ENCODE results near the gene OR8U1.

The OR8U1 gene

GRCh38 chr11:56412396-56412795, 37.0 kb downstream of the OR8U1 start, which contains the start of gene OR5AL1:
Gene OR5AL1, plus strand, starts transcription at chr11:56412696.
- H3K18ac ChIP-seq (ENCODE audit: low read depth in 1 of 2, low read length in 2 of 2) = no peak within 1 kb of the TSS
- no peak within 1 kb of the TSS for H3K4me2 ChIP-seq (ENCODE audit: low read length, poor library complexity, severe bottlenecking)
- no peak within 1 kb of the TSS for H2AFZ ChIP-seq (ENCODE audit: low read depth, low read length)
- H3K9me3 ChIP-seq (ENCODE audit: control insufficient read depth, low read length) = peaks cover 3% of the 10 kb centered on the region
- no peak within 1 kb of the TSS for H3K14ac ChIP-seq (ENCODE audit: low read length in 2 of 2)
- no peak within 1 kb of the TSS for H3K27ac ChIP-seq (ENCODE audit: low read length, poor library complexity, severe bottlenecking)
- no peak within 1 kb of the TSS for H4K91ac ChIP-seq (ENCODE audit: low read length)
- H3K27me3 ChIP-seq (ENCODE audit: control insufficient read depth in 1 of 2, insufficient read depth in 1 of 2, low read length in 2 of 2) = no peaks in the 10 kb centered on the region
- no peak for DNase-seq
- H3K9ac ChIP-seq (ENCODE audit: low read length) = no peak within 1 kb of the TSS
- no peak within 1 kb of the TSS for H2AK5ac ChIP-seq (ENCODE audit: low read length, severe bottlenecking)
- no peak within 1 kb of the TSS for H2BK15ac ChIP-seq (ENCODE audit: low read depth, poor library complexity, severe bottlenecking)
- no peak within 1 kb of the TSS for H2BK120ac ChIP-seq (ENCODE audit: low read depth, low read length)
- H3K4me3 ChIP-seq (ENCODE audit: insufficient read depth in 1 of 2, low read depth in 1 of 2, low read length in 2 of 2) = no peak within 1 kb of the TSS
- H3K23ac ChIP-seq (ENCODE audit: low read length in 2 of 2) = no peak within 1 kb of the TSS
- no peak within 1 kb of the TSS for H3K4ac ChIP-seq (ENCODE audit: low read depth in 1 of 2, low read length in 2 of 2)
- no peaks in the 10 kb centered on the region for H3K36me3 ChIP-seq (ENCODE audit: control insufficient read depth in 1 of 2, insufficient read depth in 2 of 2, low read depth in 1 of 2, low read length in 2 of 2)
- H4K8ac ChIP-seq (ENCODE audit: low read length) = no peak within 1 kb of the TSS
- no peaks in the 10 kb centered on the region for H3K79me1 ChIP-seq (replicated peaks; ENCODE audit: low read length, poor library complexity, severe bottlenecking)
- no peak within 1 kb of the TSS for H2BK12ac ChIP-seq (ENCODE audit: low read length in 2 of 2)
- H3K4me1 ChIP-seq (ENCODE audit: control insufficient read depth, insufficient read depth, low read depth, low read length) = no peaks in the 10 kb centered on the region
- WGBS = 100% methylated on average over 1 of the region's 1 CpG
- H2BK5ac ChIP-seq (ENCODE audit: low read depth, low read length, poor library complexity, severe bottlenecking) = no peak within 1 kb of the TSS
